Choroid plexus epithelial cell (primary cell): Measurements from ENCODE around the gene CHST11.

ENCODE experiments used
- DNase-seq: peaks from one replicate; pipeline ENCODE4 v3.0.0-alpha.2; 2010; ENCODE audit warnings: low read depth
- H3K4me3 ChIP-seq: 2 replicates; pipeline ENCODE4 v1.5.1; 2011; ENCODE audit warnings: low read depth, mild to moderate bottlenecking, control low read depth, low read length, moderate library complexity
- TF ChIP-seq, protein P1 (sequence below): conservative IDR thresholded peaks from 2 replicates; pipeline ENCODE4 v1.5.1; 2011; ENCODE audit warnings: low read depth, mild to moderate bottlenecking, control low read depth, inconsistent platforms, low read length, moderate library complexity

The CHST11 gene

DNA sequence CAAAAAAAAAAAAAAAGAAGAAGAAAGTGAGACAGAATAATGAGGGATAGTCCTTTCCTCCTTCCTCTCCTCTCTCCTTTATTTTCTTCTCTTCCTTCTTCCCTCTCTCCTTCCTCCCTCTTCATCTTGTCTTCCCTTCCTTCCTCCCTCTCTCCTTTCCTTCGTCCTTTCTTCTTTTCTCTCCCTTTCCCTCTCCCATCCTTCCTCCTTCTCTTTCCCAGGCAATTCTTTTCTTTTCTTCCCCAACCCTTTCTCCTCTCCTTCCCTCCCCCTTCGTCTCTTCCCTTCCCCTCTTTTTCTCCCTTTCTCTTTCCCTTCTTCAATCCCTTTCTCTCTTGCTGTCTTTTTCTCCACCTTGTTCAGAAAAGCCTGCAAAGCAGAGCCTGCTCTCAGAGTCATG lies 3.6 kb upstream of the CHST11 start:
- DNase-seq: no peak
- TF ChIP-seq, protein P1, sequence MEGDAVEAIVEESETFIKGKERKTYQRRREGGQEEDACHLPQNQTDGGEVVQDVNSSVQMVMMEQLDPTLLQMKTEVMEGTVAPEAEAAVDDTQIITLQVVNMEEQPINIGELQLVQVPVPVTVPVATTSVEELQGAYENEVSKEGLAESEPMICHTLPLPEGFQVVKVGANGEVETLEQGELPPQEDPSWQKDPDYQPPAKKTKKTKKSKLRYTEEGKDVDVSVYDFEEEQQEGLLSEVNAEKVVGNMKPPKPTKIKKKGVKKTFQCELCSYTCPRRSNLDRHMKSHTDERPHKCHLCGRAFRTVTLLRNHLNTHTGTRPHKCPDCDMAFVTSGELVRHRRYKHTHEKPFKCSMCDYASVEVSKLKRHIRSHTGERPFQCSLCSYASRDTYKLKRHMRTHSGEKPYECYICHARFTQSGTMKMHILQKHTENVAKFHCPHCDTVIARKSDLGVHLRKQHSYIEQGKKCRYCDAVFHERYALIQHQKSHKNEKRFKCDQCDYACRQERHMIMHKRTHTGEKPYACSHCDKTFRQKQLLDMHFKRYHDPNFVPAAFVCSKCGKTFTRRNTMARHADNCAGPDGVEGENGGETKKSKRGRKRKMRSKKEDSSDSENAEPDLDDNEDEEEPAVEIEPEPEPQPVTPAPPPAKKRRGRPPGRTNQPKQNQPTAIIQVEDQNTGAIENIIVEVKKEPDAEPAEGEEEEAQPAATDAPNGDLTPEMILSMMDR: no peak
- no peak overlapping the region for H3K4me3 ChIP-seq

DNA sequence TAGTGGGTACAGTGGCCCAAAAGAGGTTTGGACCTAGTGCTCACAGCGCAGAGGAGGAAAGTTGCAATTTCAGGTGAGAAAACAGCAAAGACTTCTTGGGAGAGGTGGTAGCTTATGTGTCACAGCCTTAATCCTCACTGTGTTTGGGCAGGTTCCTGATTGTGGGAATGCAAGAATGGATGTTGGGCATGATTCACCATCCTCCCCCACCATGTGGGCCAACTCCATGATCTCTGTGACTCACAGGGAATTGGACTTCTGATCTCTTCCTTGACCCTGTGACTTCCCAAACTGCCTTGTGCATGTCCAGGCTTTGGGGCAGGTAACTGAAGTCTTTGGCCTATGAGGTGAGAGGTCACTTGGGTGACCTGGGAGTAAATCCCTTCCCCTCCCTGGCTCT lies 1.8 kb upstream of the CHST11 start:
- H3K4me3 ChIP-seq: no peak overlapping the region
- DNase-seq: no peak
- TF ChIP-seq, protein P1: no peak

DNA sequence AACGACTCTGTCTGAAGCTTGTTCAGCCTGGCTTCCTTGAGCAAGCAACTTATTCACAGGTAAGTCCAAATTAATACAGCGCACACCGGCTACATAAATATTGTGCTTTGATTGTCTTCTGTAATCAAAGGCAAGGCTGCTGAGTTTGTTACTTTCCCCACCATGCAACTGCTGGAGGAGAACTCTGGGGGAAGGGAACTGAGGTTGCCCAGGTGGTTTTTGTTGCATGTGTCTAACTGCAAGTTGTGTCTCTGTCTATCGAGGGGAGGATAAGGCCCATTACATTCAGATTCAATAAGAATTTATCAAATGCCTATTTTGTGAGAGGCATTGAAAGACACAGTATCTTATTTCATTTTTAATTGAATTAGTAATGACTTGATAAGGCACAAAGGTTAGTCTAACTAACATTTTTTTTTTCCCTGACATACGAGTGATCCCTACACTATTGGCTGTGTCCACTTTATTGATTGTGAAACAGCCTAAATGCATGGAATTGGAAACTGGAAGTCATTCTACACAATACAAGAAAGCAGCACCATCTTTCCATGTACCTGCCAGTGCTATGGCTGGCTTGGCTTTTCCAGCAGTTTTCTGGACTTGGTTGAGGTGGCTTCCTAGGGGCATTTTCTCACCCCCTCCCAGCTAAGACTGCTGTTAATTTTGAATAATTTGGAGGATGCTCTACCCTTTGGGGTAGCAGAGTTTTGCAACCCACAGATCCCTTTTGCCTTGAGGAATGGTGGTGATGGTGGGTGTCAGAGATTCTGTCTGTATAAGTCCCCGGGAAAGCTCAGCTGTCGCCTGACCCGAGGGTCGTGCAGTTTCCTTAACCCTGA lies 951 bp upstream of the CHST11 start:
- H3K4me3 ChIP-seq: peak overlapping the region; percentile 88
- DNase-seq: no peak
- TF ChIP-seq, protein P1: no peak

DNA sequence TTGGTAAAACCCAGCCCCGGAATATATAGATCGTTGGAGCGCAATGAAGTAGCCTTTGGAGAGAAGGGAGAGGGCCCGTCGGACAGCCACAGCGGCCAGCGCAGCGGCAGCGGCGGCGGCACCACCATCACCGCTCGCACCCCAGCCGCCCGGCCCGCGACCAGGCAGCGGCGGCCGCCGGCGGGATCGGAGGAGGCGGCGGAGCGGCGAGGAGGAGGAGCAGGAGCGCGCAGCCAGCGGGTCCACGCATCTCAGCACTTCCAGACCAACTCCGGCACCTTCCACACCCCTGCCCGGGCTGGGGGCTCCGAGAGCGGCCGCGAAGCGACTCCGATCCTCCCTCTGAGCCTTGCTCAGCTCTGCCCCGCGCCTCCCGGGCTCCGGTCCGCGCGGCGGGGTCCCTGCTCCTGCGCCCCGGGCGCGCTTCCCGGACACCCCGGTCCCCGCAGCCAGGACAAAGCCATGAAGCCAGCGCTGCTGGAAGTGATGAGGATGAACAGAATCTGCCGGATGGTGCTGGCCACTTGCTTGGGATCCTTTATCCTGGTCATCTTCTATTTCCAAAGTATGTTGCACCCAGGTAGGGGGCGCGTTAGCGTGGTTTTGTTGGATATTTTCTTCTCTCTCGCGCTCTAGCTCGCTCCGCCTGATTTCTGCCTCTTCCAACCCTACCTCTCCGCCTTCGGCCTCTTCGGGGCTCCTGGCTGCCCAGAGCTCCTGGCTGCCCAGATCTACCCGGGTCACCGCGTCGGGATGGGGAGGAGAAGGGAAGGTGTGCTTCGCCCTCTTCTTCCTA lies 400 bp downstream of the CHST11 start:
- peak; percentile 83 for DNase-seq
- peak overlapping the region; percentile 88 for H3K4me3 ChIP-seq
- TF ChIP-seq, protein P1: peak; percentile 68

DNA sequence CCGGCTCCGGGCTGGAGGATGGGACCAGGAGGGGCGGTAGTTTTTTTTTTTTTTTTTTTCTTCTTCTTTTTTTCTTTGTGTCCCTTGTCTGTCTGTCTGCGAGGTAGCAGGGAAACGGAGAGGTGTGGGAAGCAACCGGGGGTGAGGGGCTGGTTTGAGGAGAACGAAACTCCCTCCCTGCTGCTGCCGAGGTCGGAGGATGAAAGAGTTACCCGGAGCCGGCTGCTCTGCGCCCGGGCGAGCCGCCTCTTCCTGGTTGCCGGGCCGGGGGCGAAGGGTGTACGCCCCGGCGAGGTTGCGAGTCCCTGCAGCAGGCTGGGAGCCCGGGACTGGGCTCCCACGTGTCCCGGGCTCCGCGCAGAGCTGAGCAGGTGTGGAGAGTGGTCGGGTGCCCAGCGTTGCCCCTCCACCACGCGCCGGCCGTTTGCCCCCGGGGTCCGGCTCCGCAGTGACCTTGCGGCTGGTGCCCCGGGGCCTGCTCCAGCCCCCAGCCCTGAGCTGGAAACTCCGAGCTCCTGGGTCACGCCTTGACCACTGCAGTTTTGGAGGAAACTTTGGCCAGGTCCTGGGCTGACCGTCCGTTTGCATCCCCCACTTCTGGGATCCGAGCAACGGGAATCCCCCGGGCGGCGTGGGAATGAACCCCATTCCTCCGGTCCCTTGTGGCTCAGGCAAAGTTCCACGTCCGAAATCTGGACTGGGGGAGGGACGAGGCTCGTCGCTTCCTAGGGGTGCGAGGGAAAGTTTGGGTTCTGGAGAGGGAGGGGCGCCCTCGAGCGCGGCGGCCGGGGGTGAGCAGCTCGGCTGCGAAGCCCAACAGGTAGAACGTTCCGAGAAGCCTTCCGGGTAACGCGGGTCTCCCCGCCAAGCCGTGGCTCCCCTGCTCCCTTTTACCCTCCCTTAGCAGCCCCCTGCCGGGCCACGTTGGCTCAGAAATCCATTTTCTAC lies 1.3 kb downstream of the CHST11 start:
- no peak for DNase-seq
- H3K4me3 ChIP-seq: peak overlapping the region; percentile 88

More for the DNA sequence above, 1.3 kb downstream of the CHST11 start:
- TF ChIP-seq, protein P1: no peak
